ENCODE data around the gene TMEM190. TPM values are rescaled to one million over a fixed set of nuclear protein-coding genes. Genes with fewer than 3 reads are reported as not detected.

The TMEM190 gene
- total RNA-seq, 1 donor from 2014 or later: 2.5 TPM

GRCh38 chr19:55365245-55365644 is 11.4 kb upstream of the TMEM190 start:
- peaks cover 31% of the 10 kb centered on the region for H3K79me2 ChIP-seq (ENCODE audit: insufficient read depth, low read length)
- peaks cover 12% of the 10 kb centered on the region for H3K36me3 Mint-ChIP-seq (ENCODE audit: low read depth, unreplicated experiment)

GRCh38 chr19:55365964-55366363 is 10.7 kb upstream of the TMEM190 start:
- no peaks in the 10 kb centered on the region for H3K27me3 Mint-ChIP-seq (ENCODE audit: low read depth, unreplicated experiment)
- H3K9me3 Mint-ChIP-seq (ENCODE audit: unreplicated experiment): no peaks in the 10 kb centered on the region
- no peaks in the 10 kb centered on the region for H3K27me3 ChIP-seq (ENCODE audit: insufficient read depth, low read length)
- H3K4me1 ChIP-seq (ENCODE audit: insufficient read depth, low read length): peaks cover 13% of the 10 kb centered on the region
- peaks cover 14% of the 10 kb centered on the region for H3K36me3 ChIP-seq (ENCODE audit: insufficient read depth, low read length)
- H3K4me3 ChIP-seq (ENCODE audit: insufficient read depth, low read depth, low read length): no peak overlapping the region
- no peak overlapping the region for H3K27ac ChIP-seq (ENCODE audit: low read depth, low read length)
- H3K79me2 ChIP-seq (ENCODE audit: insufficient read depth, low read length): peaks cover 31% of the 10 kb centered on the region
- H4K20me1 ChIP-seq (ENCODE audit: insufficient read depth, low read length): peaks cover 36% of the 10 kb centered on the region
- H2AFZ ChIP-seq (ENCODE audit: low read depth, low read length): no peak overlapping the region
- no peaks in the 10 kb centered on the region for H3K9me3 ChIP-seq (ENCODE audit: insufficient read depth, low read depth, low read length)
- H3K36me3 Mint-ChIP-seq (ENCODE audit: low read depth, unreplicated experiment): peaks cover 12% of the 10 kb centered on the region
- no peak for FAIRE-seq
- H3K4me2 ChIP-seq (ENCODE audit: low read length): no peak overlapping the region
- no peak for TF ChIP-seq EZH2 (IDR thresholded peaks at IDR 0.05; ENCODE audit: insufficient read depth, low read length)
- H3K9ac ChIP-seq (ENCODE audit: low read length): no peak overlapping the region
- peak overlapping the region; percentile 58 for H3K27ac Mint-ChIP-seq (ENCODE audit: unreplicated experiment)
- no peak overlapping the region for H3K4me3 Mint-ChIP-seq (ENCODE audit: unreplicated experiment)
- peaks cover 18% of the 10 kb centered on the region for H3K4me1 Mint-ChIP-seq (ENCODE audit: low read depth, unreplicated experiment)
- no peak for DNase-seq (ENCODE audit: low read depth)

More at GRCh38 chr19:55365245-55365644, 11.4 kb upstream of the TMEM190 start:
- H3K9me3 ChIP-seq (ENCODE audit: insufficient read depth, low read depth, low read length): no peaks in the 10 kb centered on the region
- H3K27ac Mint-ChIP-seq (ENCODE audit: unreplicated experiment): peak overlapping the region; percentile 47
- no peaks in the 10 kb centered on the region for H3K9me3 Mint-ChIP-seq (ENCODE audit: unreplicated experiment)
- no peaks in the 10 kb centered on the region for H3K27me3 Mint-ChIP-seq (ENCODE audit: low read depth, unreplicated experiment)
- no peak overlapping the region for H3K4me2 ChIP-seq (ENCODE audit: low read length)
- H3K36me3 ChIP-seq (ENCODE audit: insufficient read depth, low read length): peaks cover 14% of the 10 kb centered on the region
- H4K20me1 ChIP-seq (ENCODE audit: insufficient read depth, low read length): peaks cover 36% of the 10 kb centered on the region
- H2AFZ ChIP-seq (ENCODE audit: low read depth, low read length): no peak overlapping the region
- FAIRE-seq (no peak), DNase-seq (ENCODE audit: low read depth) (no peak)
- peaks cover 7% of the 10 kb centered on the region for H3K4me1 ChIP-seq (ENCODE audit: insufficient read depth, low read length)
- H3K27me3 ChIP-seq (ENCODE audit: insufficient read depth, low read length): no peaks in the 10 kb centered on the region
- no peak overlapping the region for H3K9ac ChIP-seq (ENCODE audit: low read length)
- peak overlapping the region; percentile 14 for H3K4me3 Mint-ChIP-seq (ENCODE audit: unreplicated experiment)
- no peak overlapping the region for H3K27ac ChIP-seq (ENCODE audit: low read depth, low read length)
- peaks cover 14% of the 10 kb centered on the region for H3K4me1 Mint-ChIP-seq (ENCODE audit: low read depth, unreplicated experiment)
- no peak for TF ChIP-seq CTCF (IDR thresholded peaks at IDR 0.05; ENCODE audit: insufficient read depth, low read depth, low read length)
- TF ChIP-seq EZH2 (IDR thresholded peaks at IDR 0.05; ENCODE audit: insufficient read depth, low read length): no peak
- no peak overlapping the region for H3K4me3 ChIP-seq (ENCODE audit: insufficient read depth, low read depth, low read length)

- H3K27me3 Mint-ChIP-seq (ENCODE audit: low read depth, unreplicated experiment): no peaks in the 10 kb centered on the region
- peaks cover 14% of the 10 kb centered on the region for H3K36me3 ChIP-seq (ENCODE audit: insufficient read depth, low read length)
- H3K79me2 ChIP-seq (ENCODE audit: insufficient read depth, low read length): peaks cover 31% of the 10 kb centered on the region
- TF ChIP-seq CTCF (IDR thresholded peaks at IDR 0.05; ENCODE audit: insufficient read depth, low read depth, low read length): no peak
- no peak for TF ChIP-seq EZH2 (IDR thresholded peaks at IDR 0.05; ENCODE audit: insufficient read depth, low read length)
- H3K27me3 ChIP-seq (ENCODE audit: insufficient read depth, low read length): no peaks in the 10 kb centered on the region
- H2AFZ ChIP-seq (ENCODE audit: low read depth, low read length): no peak overlapping the region
- H3K9me3 ChIP-seq (ENCODE audit: insufficient read depth, low read depth, low read length): no peaks in the 10 kb centered on the region
- peaks cover 16% of the 10 kb centered on the region for H3K4me1 ChIP-seq (ENCODE audit: insufficient read depth, low read length)
- peak overlapping the region; percentile 58 for H3K4me3 Mint-ChIP-seq (ENCODE audit: unreplicated experiment)
- no peak for DNase-seq (ENCODE audit: low read depth)
- H3K4me1 Mint-ChIP-seq (ENCODE audit: low read depth, unreplicated experiment): peaks cover 21% of the 10 kb centered on the region
- H3K4me3 ChIP-seq (ENCODE audit: insufficient read depth, low read depth, low read length): no peak overlapping the region
- H3K27ac ChIP-seq (ENCODE audit: low read depth, low read length): no peak overlapping the region
- H3K4me2 ChIP-seq (ENCODE audit: low read length): no peak overlapping the region
- H3K9ac ChIP-seq (ENCODE audit: low read length): no peak overlapping the region
- no peaks in the 10 kb centered on the region for H3K9me3 Mint-ChIP-seq (ENCODE audit: unreplicated experiment)
- peaks cover 36% of the 10 kb centered on the region for H4K20me1 ChIP-seq (ENCODE audit: insufficient read depth, low read length)
- H3K27ac Mint-ChIP-seq (ENCODE audit: unreplicated experiment): peak overlapping the region; percentile 74
- FAIRE-seq: no peak
- peaks cover 12% of the 10 kb centered on the region for H3K36me3 Mint-ChIP-seq (ENCODE audit: low read depth, unreplicated experiment)
Measured at GRCh38 chr19:55366790-55367189, 9.8 kb upstream of the TMEM190 start.

All from astrocyte (in vitro differentiated cells and primary cell).